ENCODE results near the gene ACOT4. TPM values are rescaled to one million over a fixed set of nuclear protein-coding genes. Genes with fewer than 3 reads are reported as not detected.
A peak's percentile ranks its signal among the peaks of the same experiment; 100 is the strongest.
"Not testable (repeated sequence)": the region's sequence is repeated elsewhere in the genome, so short reads cannot be mapped to it uniquely, and the experiment has no call there.

ACOT4 gene
- total RNA-seq, 2 donors from 2014 or later: 1.9 to 2.1 TPM

GRCh38 chr14:73634011-73634833, 42.5 kb downstream of the ACOT4 start:
- TF ChIP-seq CTCF (IDR thresholded peaks at IDR 0.05): peak in 2 of 4 experiments; percentile 52
- no peak for TF ChIP-seq POLR2AphosphoS5 (IDR thresholded peaks at IDR 0.05)
- Histone ChIP-seq H3K4me1 (replicated peaks) (no peaks in the 10 kb centered on the region), H3K27me3 (replicated peaks; ENCODE audit: insufficient read depth) (no peaks in the 10 kb centered on the region), H3K27ac (peak overlapping the region; percentile 22 to 40), H3K4me3 (peak overlapping the region; percentile 36 to 41), H3K36me3 (no peaks in the 10 kb centered on the region), H3K9me3 (no peaks in the 10 kb centered on the region)
- DNase-seq (ENCODE audit: low spot score): peak; percentile 11
- WGBS: 9% methylated on average over 31 of the region's 53 CpGs
- intact Hi-C loops (cut with DNase I): loop anchor here (5.0 kb wide), 1 partner anchor 78 kb away; the partner anchor contains the start of gene PNMA1

- H3K4me3 ChIP-seq; H3K4me1 ChIP-seq (replicated peaks); DNase-seq (ENCODE audit: low spot score); H3K27me3 ChIP-seq (replicated peaks; ENCODE audit: insufficient read depth); H3K36me3 ChIP-seq; intact Hi-C loops (cut with DNase I); H3K27ac ChIP-seq; H3K9me3 ChIP-seq: not testable (repeated sequence)
- WGBS: 85% methylated on average over 10 of the region's 10 CpGs
These were observed 44.7 kb downstream of the ACOT4 start for GRCh38 chr14:73636355-73636754.

GRCh38 chr14:73637830-73638229, 46.2 kb downstream of the ACOT4 start:
- DNase-seq (ENCODE audit: low spot score): no peak
- Histone ChIP-seq H3K27me3 (replicated peaks; ENCODE audit: insufficient read depth) (no peaks in the 10 kb centered on the region), H3K4me3 (no peak overlapping the region), H3K27ac (no peak overlapping the region), H3K9me3 (no peaks in the 10 kb centered on the region), H3K36me3 (no peaks in the 10 kb centered on the region), H3K4me1 (replicated peaks) (no peaks in the 10 kb centered on the region)
- intact Hi-C loops (cut with DNase I): no loop called here
- WGBS: 86% methylated on average over 5 of the region's 5 CpGs
- no peak for TF ChIP-seq CTCF (IDR thresholded peaks at IDR 0.05)
- TF ChIP-seq POLR2A (IDR thresholded peaks at IDR 0.05): no peak
- TF ChIP-seq POLR2AphosphoS5 (IDR thresholded peaks at IDR 0.05): no peak

GRCh38 chr14:73640796-73641365, 49.2 kb downstream of the ACOT4 start:
- TF ChIP-seq POLR2AphosphoS5 (IDR thresholded peaks at IDR 0.05) (no peak), POLR2A (IDR thresholded peaks at IDR 0.05) (no peak), CTCF (IDR thresholded peaks at IDR 0.05) (no peak)
- intact Hi-C loops (cut with DNase I): no loop called here
- H3K27me3 ChIP-seq (replicated peaks; ENCODE audit: insufficient read depth): no peaks in the 10 kb centered on the region
- no peaks in the 10 kb centered on the region for H3K36me3 ChIP-seq
- no peaks in the 10 kb centered on the region for H3K9me3 ChIP-seq
- no peak overlapping the region for H3K27ac ChIP-seq
- no peak for DNase-seq (ENCODE audit: low spot score)
- H3K4me3 ChIP-seq: no peak overlapping the region
- 89% methylated on average over 5 of the region's 5 CpGs for WGBS
- no peaks in the 10 kb centered on the region for H3K4me1 ChIP-seq (replicated peaks)

- intact Hi-C loops (cut with DNase I): no loop called here
- H3K4me1 ChIP-seq (replicated peaks): no peaks in the 10 kb centered on the region
- TF ChIP-seq POLR2AphosphoS5 (IDR thresholded peaks at IDR 0.05) (peak; percentile 92), CTCF (IDR thresholded peaks at IDR 0.05) (peak in 2 of 4 experiments; percentile 23 to 40), POLR2A (IDR thresholded peaks at IDR 0.05) (peak; percentile 32)
- no peaks in the 10 kb centered on the region for H3K9me3 ChIP-seq
- DNase-seq (ENCODE audit: low spot score): peak; percentile 86
- under 1% methylated on average over 43 of the region's 43 CpGs for WGBS
- no peaks in the 10 kb centered on the region for H3K36me3 ChIP-seq
- H3K27ac ChIP-seq: peak within 1 kb of the TSS; percentile 73 to 86
- H3K27me3 ChIP-seq (replicated peaks; ENCODE audit: insufficient read depth): no peaks in the 10 kb centered on the region
- H3K4me3 ChIP-seq: peak within 1 kb of the TSS; percentile 59 to 85
These were observed 53.0 kb downstream of the ACOT4 start, which contains the start of gene DNAL1 for GRCh38 chr14:73644531-73645247. Gene DNAL1, plus strand, starts transcription at chr14:73644986. Its CDS starts 54 bp downstream, at chr14:73645040.

Measured in prostate gland (tissue), 2 donors.